WTC11 (cell line): Measurements from ENCODE around the gene NCK1. TPM values are rescaled to one million over a fixed set of nuclear protein-coding genes. Genes with fewer than 3 reads are reported as not detected.
"Not testable (repeated sequence)": the region's sequence is repeated elsewhere in the genome, so short reads cannot be mapped to it uniquely, and the experiment has no call there.

Source experiments
- ATAC-seq: fragments of 200-7000 bp; cut with Tn5 transposase; 2 replicates; pipeline ENCODE4 v1.10.0; 2021; ENCODE audit warnings: mild to moderate bottlenecking, moderate library complexity
- CTCF ChIA-PET: fragments of 300-600 bp; sonication (Branson Sonifier 250); formaldehyde crosslinking; loops from one replicate; lab custom pipeline; 2021; ENCODE audit warnings: antibody characterized with exemption; lab: Charles Lee
- POLR2A ChIA-PET: fragments of 350-600 bp; sonication (Branson Sonifier 250); formaldehyde crosslinking; loops from one replicate; lab custom pipeline; 2021; ENCODE audit warnings: antibody characterized with exemption; lab: Charles Lee
- DNase-seq: peaks from one replicate; pipeline ENCODE4 v3.0.0; 2021; ENCODE audit warnings: low spot score
- H3K27ac Mint-ChIP-seq: 2 replicates; pipeline ENCODE4 v1.8.0; 2021; ENCODE audit warnings: mixed read lengths
- H3K27me3 Mint-ChIP-seq: 2 replicates; pipeline ENCODE4 v1.8.0; 2021; ENCODE audit warnings: low read depth, mild to moderate bottlenecking, moderate library complexity, mixed read lengths
- H3K36me3 Mint-ChIP-seq: 2 replicates; pipeline ENCODE4 v1.8.0; 2021; ENCODE audit warnings: mixed read lengths
- H3K4me1 Mint-ChIP-seq: 2 replicates; pipeline ENCODE4 v1.8.0; 2022; ENCODE audit warnings: mixed read lengths
- H3K4me3 Mint-ChIP-seq: 2 replicates; pipeline ENCODE4 v1.8.0; 2021; ENCODE audit warnings: mild to moderate bottlenecking, moderate library complexity, mixed read lengths
- H3K9me3 Mint-ChIP-seq: 2 replicates; pipeline ENCODE4 v1.8.0; 2021; ENCODE audit warnings: mixed read lengths
- ATF1 ChIP-seq: sonication (generic); formaldehyde crosslinking; IDR thresholded peaks from 2 replicates; pipeline ENCODE4 v1.8.1; 2023; ENCODE audit warnings: mild to moderate bottlenecking, moderate library complexity, missing genetic modification reagents
- CBFB ChIP-seq: sonication (generic); formaldehyde crosslinking; IDR thresholded peaks from 2 replicates; pipeline ENCODE4 v1.8.1; 2022; ENCODE audit warnings: mild to moderate bottlenecking, low read depth, missing genetic modification reagents
- ELF4 ChIP-seq: sonication (generic); formaldehyde crosslinking; IDR thresholded peaks from 2 replicates; pipeline ENCODE4 v1.8.1; 2022; ENCODE audit warnings: low read depth, mild to moderate bottlenecking, moderate library complexity, missing genetic modification reagents
- GTF2I ChIP-seq: fragments of 250-450 bp; sonication (Bioruptor Pico); conservative IDR thresholded peaks from 2 replicates; pipeline ENCODE4 v1.4.0; 2021; ENCODE audit warnings: mild to moderate bottlenecking
- HMGA2 ChIP-seq: fragments of 250-450 bp; sonication (Bioruptor Pico); IDR thresholded peaks from 2 replicates; pipeline ENCODE4 v1.4.0; 2021; ENCODE audit warnings: mild to moderate bottlenecking, moderate library complexity
- KAT7 ChIP-seq: sonication (generic); formaldehyde crosslinking; IDR thresholded peaks from 2 replicates; pipeline ENCODE4 v1.8.1; 2023; ENCODE audit warnings: missing genetic modification reagents, mild to moderate bottlenecking, borderline replicate concordance
- NFATC4 ChIP-seq: fragments of 250-450 bp; sonication (Bioruptor Pico); IDR thresholded peaks from 2 replicates; pipeline ENCODE4 v1.9.0; 2021; ENCODE audit warnings: mild to moderate bottlenecking
- NR2C2 ChIP-seq: sonication (generic); formaldehyde crosslinking; IDR thresholded peaks from 2 replicates; pipeline ENCODE4 v1.8.0; 2022; ENCODE audit warnings: mild to moderate bottlenecking, missing genetic modification reagents
- NR3C1 ChIP-seq: sonication (generic); formaldehyde crosslinking; conservative IDR thresholded peaks from 2 replicates; pipeline ENCODE4 v1.8.1; 2023; ENCODE audit warnings: low read depth, mild to moderate bottlenecking, missing genetic modification reagents
- SP1 ChIP-seq: sonication (generic); formaldehyde crosslinking; conservative IDR thresholded peaks from 2 replicates; pipeline ENCODE4 v1.8.1; 2022; ENCODE audit warnings: missing genetic modification reagents
- TCF7 ChIP-seq: sonication (generic); formaldehyde crosslinking; IDR thresholded peaks from 2 replicates; pipeline ENCODE4 v1.8.0; 2022; ENCODE audit warnings: mild to moderate bottlenecking, low read depth, missing genetic modification reagents, moderate library complexity
- ZNF396 ChIP-seq: fragments of 250-450 bp; sonication (Bioruptor Pico); IDR thresholded peaks from 2 replicates; pipeline ENCODE4 v1.8.0; 2021; ENCODE audit warnings: mild to moderate bottlenecking, moderate library complexity, borderline replicate concordance
- total RNA-seq: library from RNA; stranded (reverse); gene quantifications from 3 replicates; pipeline ENCODE4 v1.2.3, GENCODE V29; 2021
- TF ChIP-seq, protein P1 (sequence below): fragments of 250-450 bp; sonication (Bioruptor Pico); IDR thresholded peaks from 2 replicates; pipeline ENCODE4 v2.1.2; 2022; ENCODE audit warnings: mild to moderate bottlenecking, moderate library complexity
- TF ChIP-seq, protein P2 (sequence below): sonication (generic); formaldehyde crosslinking; IDR thresholded peaks from 2 replicates; pipeline ENCODE4 v1.8.0; 2022; ENCODE audit warnings: mild to moderate bottlenecking, missing genetic modification reagents
- TF ChIP-seq, protein P3 (sequence below): sonication (generic); formaldehyde crosslinking; IDR thresholded peaks from 2 replicates; pipeline ENCODE4 v1.8.1; 2022; ENCODE audit warnings: low read depth, mild to moderate bottlenecking, moderate library complexity, missing genetic modification reagents, borderline replicate concordance
- TF ChIP-seq, protein P4 (sequence below): sonication (generic); formaldehyde crosslinking; IDR thresholded peaks from 2 replicates; pipeline ENCODE4 v1.8.0; 2023; ENCODE audit warnings: missing genetic modification reagents, mild to moderate bottlenecking, borderline replicate concordance
- TF ChIP-seq, protein P5 (sequence below): fragments of 250-450 bp; sonication (Bioruptor Pico); IDR thresholded peaks from 2 replicates; pipeline ENCODE4 v1.8.0; 2021; ENCODE audit warnings: mild to moderate bottlenecking
- TF ChIP-seq, protein P6 (sequence below): sonication (generic); formaldehyde crosslinking; IDR thresholded peaks from 2 replicates; pipeline ENCODE4 v1.8.0; 2022; ENCODE audit warnings: mild to moderate bottlenecking, missing genetic modification reagents
- TF ChIP-seq, protein P7 (sequence below): fragments of 250-450 bp; sonication (Bioruptor Pico); IDR thresholded peaks from 2 replicates; pipeline ENCODE4 v1.9.0; 2021; ENCODE audit warnings: moderate library complexity, mild to moderate bottlenecking, inconsistent platforms, borderline replicate concordance

NCK1 gene
- total RNA-seq, 1 experiment from 2014 or later, result 28.9 TPM

DNA sequence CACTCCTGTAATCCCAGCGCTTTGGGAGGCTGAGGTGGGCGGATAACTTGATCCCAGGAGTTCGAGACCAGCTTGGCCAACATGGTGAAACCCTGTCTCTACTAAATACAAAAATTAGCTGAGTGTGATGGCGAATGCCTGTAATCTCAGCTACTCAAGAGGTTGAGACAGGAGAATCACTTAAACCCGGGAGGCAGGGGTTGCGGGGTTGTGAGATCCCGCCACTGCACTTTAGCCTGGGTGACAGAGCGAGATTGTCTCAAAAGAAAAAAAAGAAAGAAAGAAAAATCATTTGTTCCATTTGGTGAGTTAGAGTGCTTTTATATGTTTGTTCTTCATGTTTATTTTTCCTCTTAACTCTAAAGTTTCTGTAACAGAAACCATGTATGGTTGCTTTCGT is 7.3 kb downstream of the NCK1 start:
- Mint-ChIP-seq H3K9me3 (peaks cover 10% of the 10 kb centered on the region), H3K36me3 (peaks cover 23% of the 10 kb centered on the region), H3K4me1 (peaks cover 33% of the 10 kb centered on the region), H3K27ac (no peak overlapping the region; the same call in 1 of the 2 replicates), H3K27me3 (no peaks in the 10 kb centered on the region)
- DNase-seq (no peak), ATAC-seq (no peak)
- ChIA-PET CTCF (no interaction called here), POLR2A (no interaction called here)
- TF ChIP-seq SP1 (CRISPR knock-in tag) (no peak), GTF2I (CRISPR knock-in tag) (no peak), ATF1 (no peak), NR3C1 (CRISPR knock-in tag) (no peak), ZNF396 (CRISPR knock-in tag) (no peak), ELF4 (CRISPR knock-in tag) (no peak), KAT7 (CRISPR knock-in tag) (no peak), TCF7 (CRISPR knock-in tag) (no peak), NR2C2 (CRISPR knock-in tag) (no peak)
- TF ChIP-seq, protein P1, sequence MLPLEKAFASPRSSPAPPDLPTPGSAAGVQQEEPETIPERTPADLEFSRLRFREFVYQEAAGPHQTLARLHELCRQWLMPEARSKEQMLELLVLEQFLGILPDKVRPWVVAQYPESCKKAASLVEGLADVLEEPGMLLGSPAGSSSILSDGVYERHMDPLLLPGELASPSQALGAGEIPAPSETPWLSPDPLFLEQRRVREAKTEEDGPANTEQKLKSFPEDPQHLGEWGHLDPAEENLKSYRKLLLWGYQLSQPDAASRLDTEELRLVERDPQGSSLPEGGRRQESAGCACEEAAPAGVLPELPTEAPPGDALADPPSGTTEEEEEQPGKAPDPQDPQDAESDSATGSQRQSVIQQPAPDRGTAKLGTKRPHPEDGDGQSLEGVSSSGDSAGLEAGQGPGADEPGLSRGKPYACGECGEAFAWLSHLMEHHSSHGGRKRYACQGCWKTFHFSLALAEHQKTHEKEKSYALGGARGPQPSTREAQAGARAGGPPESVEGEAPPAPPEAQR (CRISPR knock-in tag), result no peak
- TF ChIP-seq, protein P2, sequence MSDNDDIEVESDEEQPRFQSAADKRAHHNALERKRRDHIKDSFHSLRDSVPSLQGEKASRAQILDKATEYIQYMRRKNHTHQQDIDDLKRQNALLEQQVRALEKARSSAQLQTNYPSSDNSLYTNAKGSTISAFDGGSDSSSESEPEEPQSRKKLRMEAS (CRISPR knock-in tag), result no peak
- TF ChIP-seq, protein P3, sequence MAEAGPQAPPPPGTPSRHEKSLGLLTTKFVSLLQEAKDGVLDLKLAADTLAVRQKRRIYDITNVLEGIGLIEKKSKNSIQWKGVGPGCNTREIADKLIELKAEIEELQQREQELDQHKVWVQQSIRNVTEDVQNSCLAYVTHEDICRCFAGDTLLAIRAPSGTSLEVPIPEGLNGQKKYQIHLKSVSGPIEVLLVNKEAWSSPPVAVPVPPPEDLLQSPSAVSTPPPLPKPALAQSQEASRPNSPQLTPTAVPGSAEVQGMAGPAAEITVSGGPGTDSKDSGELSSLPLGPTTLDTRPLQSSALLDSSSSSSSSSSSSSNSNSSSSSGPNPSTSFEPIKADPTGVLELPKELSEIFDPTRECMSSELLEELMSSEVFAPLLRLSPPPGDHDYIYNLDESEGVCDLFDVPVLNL (CRISPR knock-in tag), result no peak
- TF ChIP-seq, all 79 proteins: peak for 0
- H3K4me3 Mint-ChIP-seq, result no peak overlapping the region

DNA sequence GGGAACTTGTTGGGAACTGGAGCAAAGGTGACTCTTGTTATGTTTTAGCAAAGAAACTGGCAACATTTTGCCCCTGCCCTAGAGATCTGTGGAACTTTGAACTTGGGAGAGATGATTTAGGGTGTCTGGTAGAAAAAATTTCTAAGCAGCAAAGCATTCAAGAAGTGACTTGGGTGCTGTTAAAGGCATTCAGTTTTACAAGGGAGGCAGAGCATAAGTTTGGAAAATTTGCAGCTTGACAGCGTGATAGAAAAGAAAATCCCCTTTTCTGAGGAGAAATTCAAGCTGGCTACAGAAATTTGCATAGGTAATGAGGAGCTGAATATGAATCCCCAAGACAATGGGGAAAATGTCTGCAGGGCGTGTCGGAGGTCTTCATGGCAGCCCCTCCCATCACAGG is 10.2 kb downstream of the NCK1 start:
- H3K27me3 Mint-ChIP-seq, ATAC-seq, DNase-seq, H3K4me3 Mint-ChIP-seq, POLR2A ChIA-PET: not testable (repeated sequence)
- CTCF ChIA-PET, result interaction anchor here (0.6 kb wide), 1 partner anchor 72 kb away, joined by 3 read pairs; no protein-coding TSS in a partner anchor
- Mint-ChIP-seq H3K9me3 (peaks cover 10% of the 10 kb centered on the region), H3K36me3 (peaks cover 29% of the 10 kb centered on the region), H3K27ac (peak overlapping the region; percentile 29; the same call in 1 of the 2 replicates), H3K4me1 (peaks cover 35% of the 10 kb centered on the region)

DNA sequence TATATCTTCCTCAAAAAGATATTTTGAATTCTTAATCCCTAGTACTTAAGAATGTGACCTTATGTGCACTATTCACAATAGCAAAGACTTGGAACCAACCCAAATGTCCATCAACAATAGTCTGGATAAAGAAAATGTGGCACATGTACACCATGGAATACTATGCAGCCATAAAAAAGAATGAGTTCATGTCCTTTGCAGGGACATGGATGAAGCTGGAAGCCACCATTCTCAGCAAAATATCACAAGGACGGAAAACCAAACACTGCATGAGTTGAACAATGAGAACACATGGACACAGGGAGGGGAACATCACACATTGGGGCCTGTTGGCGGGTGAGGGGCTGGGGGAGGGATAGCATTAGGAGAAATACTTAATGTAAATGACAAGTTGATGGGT is 17.5 kb downstream of the NCK1 start:
- CTCF ChIA-PET, H3K4me3 Mint-ChIP-seq, H3K4me1 Mint-ChIP-seq, ATAC-seq, H3K27me3 Mint-ChIP-seq, H3K27ac Mint-ChIP-seq, POLR2A ChIA-PET, DNase-seq: not testable (repeated sequence)
- Mint-ChIP-seq H3K36me3 (peaks cover 23% of the 10 kb centered on the region), H3K9me3 (peaks cover 17% of the 10 kb centered on the region)

DNA sequence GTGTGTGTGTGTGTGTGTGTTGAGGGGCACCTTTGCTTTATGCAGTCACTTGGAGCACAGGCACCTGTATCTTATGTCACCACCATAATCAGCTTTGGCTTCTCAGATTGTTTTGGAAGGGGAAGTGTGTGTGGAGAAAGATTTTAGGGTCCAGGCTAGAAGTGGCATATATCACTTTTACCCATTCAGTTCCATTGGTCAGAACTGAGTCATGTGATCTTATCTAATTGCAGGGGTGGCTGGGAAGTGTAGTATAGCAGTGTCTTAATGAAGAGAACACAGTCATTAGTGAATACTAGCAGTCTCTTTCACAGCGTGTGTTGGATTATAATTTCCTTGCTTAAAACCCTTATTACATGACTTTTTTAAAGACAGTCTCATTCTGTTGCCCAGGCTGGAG is 20.6 kb downstream of the NCK1 start:
- peak; percentile 79 for ATAC-seq
- Mint-ChIP-seq H3K9me3 (peaks cover 17% of the 10 kb centered on the region), H3K4me3 (no peak overlapping the region), H3K4me1 (0 out of 2 replicates have a peak, but pooled peaks cover 3% of the 10 kb centered on the region), H3K27me3 (no peaks in the 10 kb centered on the region), H3K36me3 (peaks cover 14% of the 10 kb centered on the region), H3K27ac (no peak overlapping the region)
- ChIA-PET CTCF (no interaction called here), POLR2A (no interaction called here)
- no peak for DNase-seq
- no peak for TF ChIP-seq CBFB (CRISPR knock-in tag)
- TF ChIP-seq, protein P4, sequence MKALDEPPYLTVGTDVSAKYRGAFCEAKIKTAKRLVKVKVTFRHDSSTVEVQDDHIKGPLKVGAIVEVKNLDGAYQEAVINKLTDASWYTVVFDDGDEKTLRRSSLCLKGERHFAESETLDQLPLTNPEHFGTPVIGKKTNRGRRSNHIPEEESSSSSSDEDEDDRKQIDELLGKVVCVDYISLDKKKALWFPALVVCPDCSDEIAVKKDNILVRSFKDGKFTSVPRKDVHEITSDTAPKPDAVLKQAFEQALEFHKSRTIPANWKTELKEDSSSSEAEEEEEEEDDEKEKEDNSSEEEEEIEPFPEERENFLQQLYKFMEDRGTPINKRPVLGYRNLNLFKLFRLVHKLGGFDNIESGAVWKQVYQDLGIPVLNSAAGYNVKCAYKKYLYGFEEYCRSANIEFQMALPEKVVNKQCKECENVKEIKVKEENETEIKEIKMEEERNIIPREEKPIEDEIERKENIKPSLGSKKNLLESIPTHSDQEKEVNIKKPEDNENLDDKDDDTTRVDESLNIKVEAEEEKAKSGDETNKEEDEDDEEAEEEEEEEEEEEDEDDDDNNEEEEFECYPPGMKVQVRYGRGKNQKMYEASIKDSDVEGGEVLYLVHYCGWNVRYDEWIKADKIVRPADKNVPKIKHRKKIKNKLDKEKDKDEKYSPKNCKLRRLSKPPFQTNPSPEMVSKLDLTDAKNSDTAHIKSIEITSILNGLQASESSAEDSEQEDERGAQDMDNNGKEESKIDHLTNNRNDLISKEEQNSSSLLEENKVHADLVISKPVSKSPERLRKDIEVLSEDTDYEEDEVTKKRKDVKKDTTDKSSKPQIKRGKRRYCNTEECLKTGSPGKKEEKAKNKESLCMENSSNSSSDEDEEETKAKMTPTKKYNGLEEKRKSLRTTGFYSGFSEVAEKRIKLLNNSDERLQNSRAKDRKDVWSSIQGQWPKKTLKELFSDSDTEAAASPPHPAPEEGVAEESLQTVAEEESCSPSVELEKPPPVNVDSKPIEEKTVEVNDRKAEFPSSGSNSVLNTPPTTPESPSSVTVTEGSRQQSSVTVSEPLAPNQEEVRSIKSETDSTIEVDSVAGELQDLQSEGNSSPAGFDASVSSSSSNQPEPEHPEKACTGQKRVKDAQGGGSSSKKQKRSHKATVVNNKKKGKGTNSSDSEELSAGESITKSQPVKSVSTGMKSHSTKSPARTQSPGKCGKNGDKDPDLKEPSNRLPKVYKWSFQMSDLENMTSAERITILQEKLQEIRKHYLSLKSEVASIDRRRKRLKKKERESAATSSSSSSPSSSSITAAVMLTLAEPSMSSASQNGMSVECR (CRISPR knock-in tag), result no peak
- TF ChIP-seq, protein P5, sequence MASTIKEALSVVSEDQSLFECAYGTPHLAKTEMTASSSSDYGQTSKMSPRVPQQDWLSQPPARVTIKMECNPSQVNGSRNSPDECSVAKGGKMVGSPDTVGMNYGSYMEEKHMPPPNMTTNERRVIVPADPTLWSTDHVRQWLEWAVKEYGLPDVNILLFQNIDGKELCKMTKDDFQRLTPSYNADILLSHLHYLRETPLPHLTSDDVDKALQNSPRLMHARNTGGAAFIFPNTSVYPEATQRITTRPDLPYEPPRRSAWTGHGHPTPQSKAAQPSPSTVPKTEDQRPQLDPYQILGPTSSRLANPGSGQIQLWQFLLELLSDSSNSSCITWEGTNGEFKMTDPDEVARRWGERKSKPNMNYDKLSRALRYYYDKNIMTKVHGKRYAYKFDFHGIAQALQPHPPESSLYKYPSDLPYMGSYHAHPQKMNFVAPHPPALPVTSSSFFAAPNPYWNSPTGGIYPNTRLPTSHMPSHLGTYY (CRISPR knock-in tag), result no peak
- no peak for TF ChIP-seq NFATC4 (CRISPR knock-in tag)
- TF ChIP-seq, protein P6, sequence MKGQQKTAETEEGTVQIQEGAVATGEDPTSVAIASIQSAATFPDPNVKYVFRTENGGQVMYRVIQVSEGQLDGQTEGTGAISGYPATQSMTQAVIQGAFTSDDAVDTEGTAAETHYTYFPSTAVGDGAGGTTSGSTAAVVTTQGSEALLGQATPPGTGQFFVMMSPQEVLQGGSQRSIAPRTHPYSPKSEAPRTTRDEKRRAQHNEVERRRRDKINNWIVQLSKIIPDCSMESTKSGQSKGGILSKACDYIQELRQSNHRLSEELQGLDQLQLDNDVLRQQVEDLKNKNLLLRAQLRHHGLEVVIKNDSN (CRISPR knock-in tag), result peak; percentile 86
- TF ChIP-seq, protein P7, sequence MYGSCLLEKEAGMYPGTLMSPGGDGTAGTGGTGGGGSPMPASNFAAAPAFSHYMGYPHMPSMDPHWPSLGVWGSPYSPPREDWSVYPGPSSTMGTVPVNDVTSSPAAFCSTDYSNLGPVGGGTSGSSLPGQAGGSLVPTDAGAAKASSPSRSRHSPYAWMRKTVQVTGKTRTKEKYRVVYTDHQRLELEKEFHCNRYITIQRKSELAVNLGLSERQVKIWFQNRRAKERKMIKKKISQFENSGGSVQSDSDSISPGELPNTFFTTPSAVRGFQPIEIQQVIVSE (CRISPR knock-in tag), result no peak
- TF ChIP-seq HMGA2 (CRISPR knock-in tag), result no peak
